ENCODE results near the gene KRTAP5-1. TPM values are rescaled to one million over a fixed set of nuclear protein-coding genes. Genes with fewer than 3 reads are reported as not detected.

Gene KRTAP5-1
- total RNA-seq, 2 experiments from 2014 or later: not detected

- no peak overlapping the region for H3K4me3 Mint-ChIP-seq
These were observed 22.5 kb downstream of the KRTAP5-1 start for GRCh38 chr11:1562469-1563148.

GRCh38 chr11:1561955-1562354 lies 23.1 kb downstream of the KRTAP5-1 start:
- Mint-ChIP-seq H3K27ac (no peak overlapping the region), H3K4me1 (no peaks in the 10 kb centered on the region), H3K9me3 (no peaks in the 10 kb centered on the region), H3K4me3 (no peak overlapping the region), H3K36me3 (no peaks in the 10 kb centered on the region), H3K27me3 (no peaks in the 10 kb centered on the region)
- no peak for DNase-seq

More at GRCh38 chr11:1562469-1563148, 22.5 kb downstream of the KRTAP5-1 start:
- Mint-ChIP-seq H3K9me3 (no peaks in the 10 kb centered on the region), H3K27ac (no peak overlapping the region), H3K27me3 (no peaks in the 10 kb centered on the region), H3K4me1 (no peaks in the 10 kb centered on the region), H3K36me3 (no peaks in the 10 kb centered on the region)
- DNase-seq: no peak

GRCh38 chr11:1561266-1561665 lies 23.8 kb downstream of the KRTAP5-1 start:
- no peaks in the 10 kb centered on the region for H3K36me3 Mint-ChIP-seq
- H3K27ac Mint-ChIP-seq: no peak overlapping the region
- no peak for DNase-seq
- H3K4me1 Mint-ChIP-seq: no peaks in the 10 kb centered on the region
- no peaks in the 10 kb centered on the region for H3K9me3 Mint-ChIP-seq
- H3K4me3 Mint-ChIP-seq: no peak overlapping the region
- no peaks in the 10 kb centered on the region for H3K27me3 Mint-ChIP-seq

GRCh38 chr11:1560649-1561251 lies 24.3 kb downstream of the KRTAP5-1 start:
- DNase-seq: no peak
- no peak overlapping the region for H3K4me3 Mint-ChIP-seq
- no peaks in the 10 kb centered on the region for H3K9me3 Mint-ChIP-seq
- no peaks in the 10 kb centered on the region for H3K4me1 Mint-ChIP-seq
- no peak overlapping the region for H3K27ac Mint-ChIP-seq
- no peaks in the 10 kb centered on the region for H3K36me3 Mint-ChIP-seq
- no peaks in the 10 kb centered on the region for H3K27me3 Mint-ChIP-seq

- H3K4me3 Mint-ChIP-seq: no peak overlapping the region
- H3K36me3 Mint-ChIP-seq: no peaks in the 10 kb centered on the region
- no peaks in the 10 kb centered on the region for H3K9me3 Mint-ChIP-seq
- no peak overlapping the region for H3K27ac Mint-ChIP-seq
- no peaks in the 10 kb centered on the region for H3K27me3 Mint-ChIP-seq
- DNase-seq: no peak
- H3K4me1 Mint-ChIP-seq: no peaks in the 10 kb centered on the region
These were observed 25.0 kb downstream of the KRTAP5-1 start for GRCh38 chr11:1560002-1560648.

- Mint-ChIP-seq H3K4me1 (no peaks in the 10 kb centered on the region), H3K27ac (no peak overlapping the region), H3K4me3 (no peak overlapping the region), H3K36me3 (no peaks in the 10 kb centered on the region), H3K9me3 (no peaks in the 10 kb centered on the region), H3K27me3 (no peaks in the 10 kb centered on the region)
- no peak for DNase-seq
These were observed 25.8 kb downstream of the KRTAP5-1 start for GRCh38 chr11:1559111-1559951.

GRCh38 chr11:1558775-1559110 lies 26.3 kb downstream of the KRTAP5-1 start:
- Mint-ChIP-seq H3K4me3 (no peak overlapping the region), H3K27ac (no peak overlapping the region), H3K27me3 (no peaks in the 10 kb centered on the region), H3K36me3 (no peaks in the 10 kb centered on the region), H3K9me3 (no peaks in the 10 kb centered on the region), H3K4me1 (no peaks in the 10 kb centered on the region)
- DNase-seq: no peak

- no peaks in the 10 kb centered on the region for H3K4me1 Mint-ChIP-seq
- no peak overlapping the region for H3K4me3 Mint-ChIP-seq
- no peak for DNase-seq
These were observed 26.9 kb downstream of the KRTAP5-1 start for GRCh38 chr11:1557904-1558774.

GRCh38 chr11:1557051-1557884 lies 27.8 kb downstream of the KRTAP5-1 start:
- no peak overlapping the region for H3K27ac Mint-ChIP-seq
- no peak overlapping the region for H3K4me3 Mint-ChIP-seq
- H3K36me3 Mint-ChIP-seq: no peaks in the 10 kb centered on the region
- peaks cover 7% of the 10 kb centered on the region for H3K27me3 Mint-ChIP-seq
- H3K4me1 Mint-ChIP-seq: no peaks in the 10 kb centered on the region
- DNase-seq: no peak
- no peaks in the 10 kb centered on the region for H3K9me3 Mint-ChIP-seq

More at GRCh38 chr11:1557904-1558774, 26.9 kb downstream of the KRTAP5-1 start:
- Mint-ChIP-seq H3K9me3 (no peaks in the 10 kb centered on the region), H3K27me3 (no peaks in the 10 kb centered on the region), H3K36me3 (no peaks in the 10 kb centered on the region), H3K27ac (no peak overlapping the region)

- Mint-ChIP-seq H3K4me3 (no peak overlapping the region), H3K27ac (no peak overlapping the region), H3K27me3 (peaks cover 8% of the 10 kb centered on the region), H3K4me1 (no peaks in the 10 kb centered on the region), H3K36me3 (no peaks in the 10 kb centered on the region), H3K9me3 (no peaks in the 10 kb centered on the region)
- DNase-seq: no peak
These were observed 28.7 kb downstream of the KRTAP5-1 start for GRCh38 chr11:1556278-1556902.

GRCh38 chr11:1555713-1556153 lies 29.4 kb downstream of the KRTAP5-1 start:
- no peaks in the 10 kb centered on the region for H3K9me3 Mint-ChIP-seq
- no peak overlapping the region for H3K4me3 Mint-ChIP-seq
- H3K4me1 Mint-ChIP-seq: no peaks in the 10 kb centered on the region
- DNase-seq: no peak
- H3K27ac Mint-ChIP-seq: no peak overlapping the region
- H3K27me3 Mint-ChIP-seq: peaks cover 8% of the 10 kb centered on the region
- no peaks in the 10 kb centered on the region for H3K36me3 Mint-ChIP-seq

GRCh38 chr11:1554981-1555712 lies 29.9 kb downstream of the KRTAP5-1 start:
- H3K36me3 Mint-ChIP-seq: no peaks in the 10 kb centered on the region
- H3K4me1 Mint-ChIP-seq: no peaks in the 10 kb centered on the region
- H3K9me3 Mint-ChIP-seq: no peaks in the 10 kb centered on the region
- no peak overlapping the region for H3K4me3 Mint-ChIP-seq
- H3K27ac Mint-ChIP-seq: no peak overlapping the region
- peaks cover 8% of the 10 kb centered on the region for H3K27me3 Mint-ChIP-seq
- no peak for DNase-seq

Data from activated naive CD8-positive, alpha-beta T cell treated with anti-CD3 and anti-CD28 coated beads for 36 hours (primary cell).